SKM-1 treated with dmso at 0.1 percent for 144 hours (cell line): ENCODE data around the gene SLC37A4.
"Not testable (repeated sequence)": the region's sequence is repeated elsewhere in the genome, so short reads cannot be mapped to it uniquely, and the experiment has no call there.

Source experiments
- DNase-seq: peaks from one replicate; lab custom pipeline; 2025; ENCODE audit not compliant: unreplicated experiment; lab: John Stamatoyannopoulos, UW

Gene SLC37A4

GRCh38 chr11:119030329-119031047, at the start of gene SLC37A4:
Gene SLC37A4, minus strand, starts transcription at chr11:119030877.
- peak; percentile 96 for DNase-seq

GRCh38 chr11:119078675-119079420, 48.2 kb upstream of the SLC37A4 start:
- no peak for DNase-seq

- DNase-seq: no peak
Observed at GRCh38 chr11:119077839-119078238, 47.2 kb upstream of the SLC37A4 start.

GRCh38 chr11:119067371-119068222, 36.9 kb upstream of the SLC37A4 start, which contains the start of gene VPS11:
Gene VPS11, plus strand, starts transcription at chr11:119067818. Its CDS starts 6 bp downstream, at chr11:119067824.
- peak; percentile 91 for DNase-seq

GRCh38 chr11:119065369-119065768, 34.7 kb upstream of the SLC37A4 start:
- peak; percentile 52 for DNase-seq

DNA sequence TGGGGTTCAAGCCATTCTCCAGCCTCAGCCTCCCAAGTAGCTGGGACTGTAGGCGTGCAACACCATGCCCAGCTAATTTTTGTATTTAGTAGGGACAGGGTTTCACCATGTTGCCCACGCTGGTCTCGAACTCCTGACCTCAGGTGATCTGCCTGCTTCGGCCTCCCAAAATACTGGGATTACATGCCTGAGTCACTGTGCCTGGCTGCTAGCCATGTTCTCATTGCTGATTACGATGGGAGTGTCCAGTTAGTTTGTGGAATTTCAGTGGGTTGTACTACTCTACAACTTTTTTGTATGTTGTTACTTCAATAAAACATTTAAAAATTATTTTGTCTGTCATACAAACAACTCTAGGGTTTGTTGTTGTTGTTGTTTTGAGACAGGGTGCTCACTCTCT, 32.1 kb upstream of the SLC37A4 start:
- no peak for DNase-seq

DNA sequence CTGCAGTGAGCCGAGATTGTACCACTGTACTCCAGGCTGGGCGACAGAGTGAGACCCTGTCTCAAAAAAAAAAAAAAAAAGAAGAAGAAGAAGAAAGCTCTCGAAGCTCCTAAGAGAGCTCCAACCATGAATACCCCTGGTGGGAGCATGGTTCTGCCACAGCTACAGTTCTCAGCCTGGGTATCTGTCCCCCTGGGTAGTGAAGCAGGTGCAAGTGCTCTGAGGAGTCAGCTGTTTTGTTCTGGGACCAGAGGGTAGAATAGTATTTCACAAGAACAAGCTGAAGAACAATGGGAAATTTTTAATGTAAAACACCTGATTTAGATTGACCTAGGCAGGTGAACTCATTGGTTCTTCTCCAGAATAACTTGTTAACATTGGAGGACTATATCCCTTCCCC, 30.6 kb upstream of the SLC37A4 start:
- DNase-seq: no peak

- DNase-seq: not testable (repeated sequence)
Observed at GRCh38 chr11:119059128-119059527, 28.5 kb upstream of the SLC37A4 start.

DNA sequence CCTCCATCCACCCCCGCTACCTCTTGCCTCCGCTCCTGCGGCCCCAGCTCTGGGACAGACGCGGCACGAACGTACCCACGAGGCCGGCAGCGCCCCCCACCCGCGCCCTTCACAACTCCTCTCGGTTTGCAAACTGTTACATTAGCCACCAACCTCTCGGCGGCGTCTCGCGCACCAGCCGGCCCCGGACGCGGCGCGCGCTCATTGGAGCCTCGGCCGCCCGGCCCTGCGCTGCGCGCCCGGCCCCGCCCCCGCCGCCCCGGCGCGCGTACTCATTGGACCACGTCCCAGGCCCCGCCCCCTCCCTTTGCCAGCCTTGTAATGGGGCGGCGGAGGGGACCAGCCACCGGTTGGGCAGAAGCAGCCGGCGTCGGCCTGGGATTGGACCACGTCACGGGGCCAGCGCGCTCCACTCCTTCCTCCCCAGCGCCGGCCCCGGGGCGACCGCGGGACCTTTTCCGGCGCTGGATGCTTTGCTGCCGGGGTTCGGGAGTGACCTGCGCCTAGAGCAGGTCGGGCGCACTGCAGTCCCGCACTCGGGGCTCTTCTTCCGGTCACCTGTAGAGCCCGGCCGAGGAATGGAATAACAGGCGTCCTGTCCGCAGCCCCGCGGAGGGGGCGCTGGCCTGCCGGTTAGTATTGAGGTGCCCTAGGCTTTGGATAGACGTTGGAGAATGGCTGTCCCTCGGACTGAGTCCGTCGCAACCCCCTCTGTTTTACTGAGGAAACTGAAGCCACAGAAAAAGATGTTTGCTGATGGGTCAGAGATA, 26.5 kb upstream of the SLC37A4 start, which contains the start of gene HYOU1:
Gene HYOU1, minus strand, starts transcription at position 206 of the 770 bp plus-strand sequence. CDS start 1,045 bp downstream, outside the sequence.
- peak; percentile 92 for DNase-seq

DNA sequence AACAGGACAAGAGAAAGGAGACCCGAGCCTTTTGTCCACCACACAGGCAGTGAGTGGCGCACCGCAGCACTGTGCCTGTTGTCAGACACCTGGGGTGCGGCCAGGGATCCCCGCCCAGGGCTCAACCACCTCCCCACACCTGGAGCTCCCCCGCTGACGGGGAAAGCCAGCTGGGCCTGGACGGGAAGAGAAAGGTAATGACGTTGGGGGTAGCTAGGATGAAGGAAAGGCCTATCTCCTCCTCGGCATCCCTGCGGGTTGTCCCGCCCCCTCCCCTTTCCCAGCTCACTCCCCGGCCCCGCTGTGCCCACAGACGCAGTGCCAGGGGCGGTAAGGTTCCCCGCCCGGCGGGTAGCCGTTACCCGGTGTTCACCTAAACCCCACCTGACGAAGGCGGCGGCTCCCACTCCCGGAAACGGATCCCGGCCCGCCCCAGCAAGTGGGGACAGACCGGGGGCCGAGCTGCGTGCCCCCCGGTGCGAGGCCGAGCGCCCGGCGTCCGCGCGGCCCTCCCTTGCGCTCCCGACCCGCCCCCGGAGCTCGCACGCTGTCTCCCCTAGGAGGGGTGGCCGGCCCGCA, 25.8 kb upstream of the SLC37A4 start:
- no peak for DNase-seq

- no peak for DNase-seq
Observed at GRCh38 chr11:119055901-119056300, 25.2 kb upstream of the SLC37A4 start.

DNA sequence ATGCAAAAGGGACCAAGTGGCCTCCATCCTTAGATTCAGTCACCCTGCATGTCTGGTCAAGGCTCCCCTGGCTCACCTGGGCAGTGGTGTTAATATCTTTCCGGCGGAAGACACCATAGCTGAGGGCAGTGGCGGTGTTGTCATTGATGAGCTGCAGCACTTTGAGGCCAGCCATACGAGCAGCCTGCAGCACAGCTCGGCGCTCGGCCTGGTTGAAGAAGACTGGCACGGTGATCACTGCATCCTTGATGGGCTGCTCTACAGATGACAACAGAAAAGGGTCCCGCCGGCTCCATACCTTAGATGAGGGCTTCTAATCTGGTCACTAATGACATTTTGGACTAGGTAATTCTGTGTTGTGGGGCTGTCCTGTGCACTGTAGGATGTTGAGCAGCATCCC, 23.7 kb upstream of the SLC37A4 start:
- DNase-seq: no peak

- no peak for DNase-seq
Observed at GRCh38 chr11:119052163-119052814, 21.6 kb upstream of the SLC37A4 start.

DNA sequence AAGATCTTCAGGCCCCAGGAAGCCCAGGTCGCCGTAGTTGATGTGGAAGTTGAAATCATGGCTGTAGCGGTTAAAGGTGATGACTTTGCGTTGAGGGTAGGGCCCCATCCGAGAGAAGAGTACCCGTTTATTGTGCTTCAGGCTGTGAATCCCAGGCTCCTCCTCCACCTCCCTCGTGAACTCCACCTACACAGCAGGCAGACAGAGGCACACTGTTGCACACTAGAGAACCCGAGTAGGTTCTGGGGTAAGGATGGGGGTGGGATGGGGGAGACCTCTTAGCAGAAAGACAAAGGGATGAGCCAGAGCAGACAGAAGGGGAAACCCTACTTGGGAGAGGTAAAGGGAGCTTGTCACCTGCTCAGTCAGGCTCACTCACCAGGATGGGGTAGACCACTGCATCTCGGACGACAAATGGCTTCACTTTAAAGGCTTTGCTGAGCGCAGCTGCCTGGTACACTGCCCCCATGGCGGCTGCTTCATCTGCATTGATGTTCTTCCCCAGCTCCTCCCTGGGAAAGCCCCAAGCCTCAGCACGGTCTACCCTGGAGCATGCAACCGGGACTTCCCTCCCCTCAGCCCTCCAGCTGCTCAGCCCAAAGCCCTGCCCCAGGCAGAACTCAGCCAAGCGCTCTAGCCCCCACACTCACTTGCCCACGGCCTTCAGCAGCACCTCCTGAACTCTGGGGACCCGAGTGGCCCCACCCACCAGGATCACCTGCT, 20.9 kb upstream of the SLC37A4 start:
- DNase-seq: no peak

DNA sequence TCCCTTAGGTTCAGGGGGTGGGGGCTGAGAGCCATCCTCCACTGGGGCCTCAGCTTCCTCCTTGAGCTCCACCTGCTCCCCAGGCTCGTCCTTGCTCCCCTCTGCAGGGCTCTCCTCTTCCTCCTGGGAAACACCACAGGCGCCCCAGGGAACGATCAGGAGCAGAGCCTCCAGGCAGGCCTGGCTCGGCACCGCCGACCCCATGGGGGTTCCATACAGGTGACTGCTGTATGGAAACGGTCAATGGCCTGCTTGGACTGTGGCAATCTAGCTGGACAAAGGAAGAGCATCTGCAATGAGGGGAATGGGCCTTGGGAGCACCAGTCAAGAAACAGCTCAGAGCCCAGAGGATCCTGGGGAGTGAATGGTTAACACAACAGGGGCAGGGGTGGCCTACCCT, 18.4 kb upstream of the SLC37A4 start:
- no peak for DNase-seq

DNA sequence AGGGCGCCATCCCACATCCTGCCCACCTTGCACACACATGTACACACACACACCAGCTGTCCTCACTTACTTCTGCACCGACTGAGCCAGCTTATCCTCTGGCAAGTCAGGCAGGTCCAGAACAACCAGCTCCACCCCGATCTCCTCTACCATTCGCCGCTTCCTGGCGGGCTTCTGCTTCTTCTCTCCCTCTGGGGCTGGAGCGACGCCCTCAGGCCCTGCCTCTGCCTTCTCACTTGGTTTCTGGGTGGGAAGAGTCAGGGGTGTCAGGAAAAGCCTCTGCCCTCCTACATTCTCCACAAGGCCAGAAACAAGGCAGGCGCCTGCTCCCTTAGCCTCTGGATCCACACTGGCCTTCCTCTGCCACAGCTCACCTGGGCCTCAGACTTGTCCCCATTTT, 18.0 kb upstream of the SLC37A4 start:
- DNase-seq: no peak

GRCh38 chr11:119047205-119047604, 16.5 kb upstream of the SLC37A4 start:
- DNase-seq: no peak

DNA sequence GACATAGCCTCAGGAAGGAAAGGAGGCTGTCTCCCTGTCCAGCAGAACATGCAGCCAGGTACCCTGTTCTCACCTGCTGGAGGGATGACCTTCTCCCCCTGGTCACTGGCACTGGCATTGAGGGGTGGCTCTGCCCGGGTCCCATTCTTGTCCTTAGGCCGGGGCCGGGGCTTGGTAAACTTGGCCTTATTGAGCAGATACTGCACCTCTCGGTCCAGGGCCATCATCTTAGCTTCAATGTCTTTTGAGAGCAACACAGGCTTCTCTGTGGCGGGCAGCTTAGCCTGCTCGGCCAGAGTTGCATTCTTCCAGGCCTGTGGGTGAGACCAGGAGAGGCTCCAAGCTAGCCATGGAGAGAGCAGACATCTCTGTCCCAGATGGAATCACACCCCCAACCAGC, 15.8 kb upstream of the SLC37A4 start:
- no peak for DNase-seq

DNA sequence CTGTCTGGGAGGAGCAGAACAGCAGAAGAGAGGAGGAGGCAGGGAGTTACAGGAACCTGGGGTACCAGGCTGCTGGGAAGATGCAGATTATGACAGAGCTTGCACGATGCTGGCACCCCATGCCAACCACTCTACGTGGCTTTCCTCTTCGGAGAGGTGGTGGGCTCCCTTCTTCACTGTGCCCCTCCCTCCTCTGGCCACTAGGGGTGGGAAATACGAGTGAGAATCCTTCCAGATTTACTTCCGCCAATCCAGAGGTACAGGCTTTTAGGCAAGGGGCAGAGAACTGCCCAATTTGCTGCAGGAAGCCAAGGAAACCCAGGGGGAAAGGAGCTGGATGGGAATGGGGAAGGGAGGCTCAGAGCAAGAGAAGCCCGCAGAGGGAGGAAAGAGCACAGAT, 14.0 kb upstream of the SLC37A4 start:
- DNase-seq: no peak
